OCI-LY1 (cell line): Measurements from ENCODE around the gene SPAG17.

Experiments used
- H2AFZ ChIP-seq: fragments of 200-600 bp; sonication (generic), shearing (Covaris generic); 2 replicates; pipeline ENCODE4 v1.6.0; 2014; ENCODE audit warnings: antibody characterized with exemption, mild to moderate bottlenecking, low read length
- H3F3A ChIP-seq: fragments of 200-600 bp; sonication (generic), shearing (Covaris generic); 2 replicates; pipeline ENCODE4 v1.6.0; 2014; ENCODE audit warnings: mild to moderate bottlenecking, antibody characterized with exemption, low read length, moderate library complexity; ENCODE audit not compliant: insufficient read depth
- H3K27ac ChIP-seq: fragments of 200-600 bp; sonication (generic); 2 replicates; pipeline ENCODE4 v1.5.1; 2014; ENCODE audit warnings: low read length, mixed run types, mild to moderate bottlenecking, low read depth; ENCODE audit not compliant: poor library complexity, severe bottlenecking
- H3K27me3 ChIP-seq: fragments of 200-600 bp; sonication (generic); 2 replicates; pipeline ENCODE4 v1.6.0; 2014; ENCODE audit warnings: antibody characterized with exemption, mild to moderate bottlenecking, low read length, moderate library complexity; ENCODE audit not compliant: insufficient read depth
- H3K36me3 ChIP-seq: fragments of 200-600 bp; sonication (generic); 2 replicates; pipeline ENCODE4 v1.6.1; 2014; ENCODE audit warnings: mild to moderate bottlenecking, antibody characterized with exemption, low read length, moderate library complexity, mixed read lengths; ENCODE audit not compliant: insufficient read depth
- H3K4me1 ChIP-seq: fragments of 200-600 bp; sonication (generic); 2 replicates; pipeline ENCODE4 v1.5.1; 2014; ENCODE audit warnings: mild to moderate bottlenecking, low read length, moderate library complexity; ENCODE audit not compliant: insufficient read depth, severe bottlenecking
- H3K4me2 ChIP-seq: fragments of 200-600 bp; sonication (generic), shearing (Covaris generic); 2 replicates; pipeline ENCODE4 v1.6.1; 2014; ENCODE audit warnings: low read length
- H3K4me3 ChIP-seq: fragments of 200-600 bp; sonication (generic); 2 replicates; pipeline ENCODE4 v1.5.1; 2014; ENCODE audit warnings: low read length, low read depth, mild to moderate bottlenecking, mixed read lengths; ENCODE audit not compliant: poor library complexity, severe bottlenecking
- H3K79me2 ChIP-seq: fragments of 200-600 bp; shearing (Covaris generic); 2 replicates; pipeline ENCODE4 v1.6.1; 2016; ENCODE audit warnings: mixed run types, low read length, mixed read lengths; ENCODE audit not compliant: insufficient read depth
- H3K9ac ChIP-seq: fragments of 200-600 bp; sonication (generic), shearing (Covaris generic); 2 replicates; pipeline ENCODE4 v1.6.1; 2014; ENCODE audit warnings: mild to moderate bottlenecking, low read length, mixed read lengths
- H3K9me2 ChIP-seq: fragments of 200-600 bp; sonication (generic), shearing (Covaris generic); 2 replicates; pipeline ENCODE4 v1.6.1; 2014; ENCODE audit warnings: low read depth, mild to moderate bottlenecking, low read length, mixed read lengths
- H3K9me3 ChIP-seq: fragments of 200-600 bp; shearing (Covaris generic); 2 replicates; pipeline ENCODE4 v1.6.1; 2014; ENCODE audit warnings: low read length, mixed read lengths
- H4K20me1 ChIP-seq: fragments of 200-600 bp; sonication (generic), shearing (Covaris generic); 2 replicates; pipeline ENCODE4 v1.6.0; 2016; ENCODE audit warnings: mild to moderate bottlenecking, low read length; ENCODE audit not compliant: insufficient read depth
- EZH2 ChIP-seq: fragments of 200-600 bp; sonication (generic), shearing (Covaris generic); IDR thresholded peaks from 2 replicates; pipeline ENCODE4 v1.8.0; 2017; ENCODE audit warnings: borderline replicate concordance, mixed run types, mild to moderate bottlenecking, antibody characterized with exemption, low read length, moderate library complexity, mixed read lengths
- TF ChIP-seq, protein P1 (sequence below): fragments of 200-600 bp; sonication (generic), shearing (Covaris generic); IDR thresholded peaks from 2 replicates; pipeline ENCODE4 v1.5.1; 2017; ENCODE audit warnings: mild to moderate bottlenecking, antibody characterized with exemption, low read length, moderate library complexity, mixed read lengths

The SPAG17 gene

DNA sequence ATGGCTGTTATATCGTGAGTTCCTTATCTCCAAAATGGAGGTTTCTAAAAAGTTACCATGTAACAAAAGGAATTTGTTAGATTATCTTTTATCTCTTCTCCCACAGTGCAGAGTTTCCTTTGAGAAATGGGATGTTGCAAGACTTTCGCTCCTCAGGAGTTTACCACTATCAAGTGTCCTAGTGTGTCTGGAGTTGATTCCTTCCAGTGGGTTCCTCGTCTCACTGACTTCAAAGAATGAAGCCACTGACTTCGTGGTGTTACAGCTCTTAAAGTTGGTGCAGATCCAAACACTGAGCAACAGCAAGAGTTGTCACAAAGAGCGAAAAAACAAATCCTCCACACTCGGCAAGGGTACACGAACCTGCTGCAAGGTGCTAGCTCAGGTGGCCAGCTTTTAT is 37.0 kb downstream of the SPAG17 start:
- H3K9me3 ChIP-seq = no peaks in the 10 kb centered on the region
- no peaks in the 10 kb centered on the region for H3K27me3 ChIP-seq
- H3K4me3 ChIP-seq = no peak overlapping the region
- no peaks in the 10 kb centered on the region for H3K4me1 ChIP-seq
- TF ChIP-seq, protein P1, sequence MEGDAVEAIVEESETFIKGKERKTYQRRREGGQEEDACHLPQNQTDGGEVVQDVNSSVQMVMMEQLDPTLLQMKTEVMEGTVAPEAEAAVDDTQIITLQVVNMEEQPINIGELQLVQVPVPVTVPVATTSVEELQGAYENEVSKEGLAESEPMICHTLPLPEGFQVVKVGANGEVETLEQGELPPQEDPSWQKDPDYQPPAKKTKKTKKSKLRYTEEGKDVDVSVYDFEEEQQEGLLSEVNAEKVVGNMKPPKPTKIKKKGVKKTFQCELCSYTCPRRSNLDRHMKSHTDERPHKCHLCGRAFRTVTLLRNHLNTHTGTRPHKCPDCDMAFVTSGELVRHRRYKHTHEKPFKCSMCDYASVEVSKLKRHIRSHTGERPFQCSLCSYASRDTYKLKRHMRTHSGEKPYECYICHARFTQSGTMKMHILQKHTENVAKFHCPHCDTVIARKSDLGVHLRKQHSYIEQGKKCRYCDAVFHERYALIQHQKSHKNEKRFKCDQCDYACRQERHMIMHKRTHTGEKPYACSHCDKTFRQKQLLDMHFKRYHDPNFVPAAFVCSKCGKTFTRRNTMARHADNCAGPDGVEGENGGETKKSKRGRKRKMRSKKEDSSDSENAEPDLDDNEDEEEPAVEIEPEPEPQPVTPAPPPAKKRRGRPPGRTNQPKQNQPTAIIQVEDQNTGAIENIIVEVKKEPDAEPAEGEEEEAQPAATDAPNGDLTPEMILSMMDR = no peak
- H2AFZ ChIP-seq = no peak overlapping the region
- no peak overlapping the region for H3K27ac ChIP-seq
- no peaks in the 10 kb centered on the region for H3K79me2 ChIP-seq
- no peaks in the 10 kb centered on the region for H3K9me2 ChIP-seq
- H4K20me1 ChIP-seq = no peaks in the 10 kb centered on the region
- H3K4me2 ChIP-seq = no peak overlapping the region
- no peaks in the 10 kb centered on the region for H3K36me3 ChIP-seq
- no peak overlapping the region for H3K9ac ChIP-seq
- no peaks in the 10 kb centered on the region for H3F3A ChIP-seq

DNA sequence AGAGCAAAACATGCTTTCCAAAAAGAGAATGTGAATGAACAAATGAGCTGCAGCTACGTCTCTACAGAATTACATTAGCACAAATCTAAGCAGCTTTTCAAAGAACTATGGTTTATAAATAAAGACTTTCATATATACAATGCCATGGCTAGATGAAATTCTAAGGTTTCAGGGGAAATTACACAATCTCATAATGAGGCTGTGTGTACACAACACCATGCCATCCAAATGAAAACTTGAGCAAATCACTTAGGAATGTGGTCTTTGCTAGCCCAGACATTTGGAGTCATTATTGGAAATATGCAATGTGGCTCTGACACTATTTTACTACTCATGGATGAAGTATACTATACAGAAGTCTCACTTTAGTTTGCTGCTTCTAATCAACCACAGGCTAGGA is 37.5 kb downstream of the SPAG17 start:
- no peaks in the 10 kb centered on the region for H3K36me3 ChIP-seq
- H3K27me3 ChIP-seq = no peaks in the 10 kb centered on the region
- H4K20me1 ChIP-seq = no peaks in the 10 kb centered on the region
- H3K9me3 ChIP-seq = no peaks in the 10 kb centered on the region
- no peaks in the 10 kb centered on the region for H3K9me2 ChIP-seq
- H3K4me1 ChIP-seq = no peaks in the 10 kb centered on the region
- no peak overlapping the region for H2AFZ ChIP-seq
- TF ChIP-seq EZH2 = no peak
- TF ChIP-seq, protein P1 = no peak
- no peak overlapping the region for H3K9ac ChIP-seq
- H3K4me3 ChIP-seq = no peak overlapping the region
- H3K4me2 ChIP-seq = no peak overlapping the region
- H3K79me2 ChIP-seq = no peaks in the 10 kb centered on the region
- H3K27ac ChIP-seq = no peak overlapping the region
- no peaks in the 10 kb centered on the region for H3F3A ChIP-seq

DNA sequence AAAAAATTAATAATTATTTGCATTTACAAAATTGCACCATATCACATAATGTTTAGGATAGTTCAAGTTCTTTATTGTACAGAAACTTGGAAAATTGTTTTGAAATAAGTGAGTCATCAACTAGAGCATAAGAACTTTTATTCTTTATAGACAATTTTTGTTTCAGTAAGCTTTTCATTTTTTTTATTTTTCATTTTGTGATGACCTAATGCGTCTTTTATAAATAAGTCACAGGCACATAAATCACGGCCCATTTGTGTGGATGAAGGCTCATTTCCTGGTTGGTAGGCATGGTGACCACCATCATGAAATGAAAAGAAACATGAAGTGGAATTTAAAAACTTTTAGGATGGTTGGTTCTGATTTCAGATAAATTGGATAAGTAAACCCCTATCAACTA is 39.3 kb downstream of the SPAG17 start:
- Histone ChIP-seq H3K79me2 (no peaks in the 10 kb centered on the region), H3K36me3 (no peaks in the 10 kb centered on the region), H3K9me2 (no peaks in the 10 kb centered on the region), H3K4me3 (no peak overlapping the region), H3F3A (no peaks in the 10 kb centered on the region), H4K20me1 (no peaks in the 10 kb centered on the region), H2AFZ (no peak overlapping the region), H3K27ac (no peak overlapping the region), H3K27me3 (no peaks in the 10 kb centered on the region), H3K4me2 (no peak overlapping the region), H3K9ac (no peak overlapping the region), H3K9me3 (no peaks in the 10 kb centered on the region), H3K4me1 (no peaks in the 10 kb centered on the region)
- TF ChIP-seq EZH2 = no peak
- TF ChIP-seq, protein P1 = no peak
